DND-41 (cell line): Measurements from ENCODE around the gene GREB1.

Experiments
- ATAC-seq: fragments of 200-7000 bp; cut with Tn5 transposase; 3 replicates; pipeline ENCODE4 v1.9.1; 2021; ENCODE audit warnings: low read depth; ENCODE audit not compliant: insufficient read depth
- DNase-seq: peaks from one replicate; pipeline ENCODE4 v3.0.0-alpha.2; 2020
- H2AFZ ChIP-seq: 2 replicates; pipeline ENCODE4 v1.6.0; 2012; ENCODE audit warnings: low read depth, low read length
- H3K27ac ChIP-seq: 2 replicates; pipeline ENCODE4 v1.5.1; 2012; ENCODE audit warnings: low read length, inconsistent platforms
- H3K27me3 ChIP-seq: fragments of 200-600 bp; sonication (generic); 2 replicates; pipeline ENCODE4 v1.6.0; 2012; ENCODE audit warnings: low read length, mild to moderate bottlenecking, inconsistent platforms; ENCODE audit not compliant: insufficient read depth, poor library complexity
- H3K36me3 ChIP-seq: 2 replicates; pipeline ENCODE4 v1.5.1; 2012; ENCODE audit warnings: low read length, inconsistent platforms; ENCODE audit not compliant: insufficient read depth
- H3K4me1 ChIP-seq: 2 replicates; pipeline ENCODE4 v1.5.1; 2012; ENCODE audit warnings: mild to moderate bottlenecking, low read length; ENCODE audit not compliant: insufficient read depth
- H3K4me2 ChIP-seq: 2 replicates; pipeline ENCODE4 v1.6.0; 2012; ENCODE audit warnings: mild to moderate bottlenecking, moderate library complexity, low read length, inconsistent platforms; ENCODE audit not compliant: insufficient read depth
- H3K4me3 ChIP-seq, 2 experiments: fragments of 200-600 bp in 1 of 2; shearing (Covaris generic) in 1 of 2; 2 replicates each; pipeline ENCODE4 v1.5.1; 2012 to 2016; ENCODE audit warnings: inconsistent platforms in 2 of 2, low read length in 2 of 2, mild to moderate bottlenecking in 2 of 2, low read depth in 1 of 2, moderate library complexity in 1 of 2
- H3K79me2 ChIP-seq: 2 replicates; pipeline ENCODE4 v1.6.0; 2012; ENCODE audit warnings: low read length, inconsistent platforms; ENCODE audit not compliant: insufficient read depth
- H3K9ac ChIP-seq: 2 replicates; pipeline ENCODE4 v1.6.0; 2012; ENCODE audit warnings: low read depth, mild to moderate bottlenecking, inconsistent platforms, low read length, moderate library complexity
- H3K9me3 ChIP-seq: 2 replicates; pipeline ENCODE4 v1.5.1; 2012; ENCODE audit warnings: low read length, moderate library complexity, mild to moderate bottlenecking, inconsistent platforms; ENCODE audit not compliant: insufficient read depth, severe bottlenecking
- H4K20me1 ChIP-seq: 2 replicates; pipeline ENCODE4 v1.6.0; 2012; ENCODE audit warnings: low read length; ENCODE audit not compliant: insufficient read depth
- CTCF ChIP-seq: IDR thresholded peaks from 2 replicates; pipeline ENCODE4 v1.5.1; 2012; ENCODE audit warnings: borderline replicate concordance, low read length, moderate library complexity, mild to moderate bottlenecking; ENCODE audit not compliant: poor library complexity, severe bottlenecking; ENCODE audit errors: extremely low read depth
- EZH2 ChIP-seq: IDR thresholded peaks from 3 replicates; pipeline ENCODE4 v1.6.1; 2012; ENCODE audit warnings: borderline replicate concordance, low read depth, mild to moderate bottlenecking, moderate library complexity, low read length, inconsistent platforms; ENCODE audit not compliant: severe bottlenecking

GREB1 gene

GRCh38 chr2:11552260-11552638, 18.4 kb downstream of the GREB1 start:
- ATAC-seq (no peak), DNase-seq (no peak)
- H3K27ac ChIP-seq, result no peak overlapping the region
- peaks cover 2% of the 10 kb centered on the region for H3K9me3 ChIP-seq
- no peaks in the 10 kb centered on the region for H3K27me3 ChIP-seq
- no peak for TF ChIP-seq CTCF
- no peak for TF ChIP-seq EZH2
- H3K9ac ChIP-seq, result no peak overlapping the region
- no peaks in the 10 kb centered on the region for H4K20me1 ChIP-seq
- no peak overlapping the region for H2AFZ ChIP-seq
- no peaks in the 10 kb centered on the region for H3K79me2 ChIP-seq
- no peaks in the 10 kb centered on the region for H3K4me1 ChIP-seq
- no peaks in the 10 kb centered on the region for H3K36me3 ChIP-seq
- H3K4me2 ChIP-seq, result no peak overlapping the region
- no peak overlapping the region for H3K4me3 ChIP-seq

DNA sequence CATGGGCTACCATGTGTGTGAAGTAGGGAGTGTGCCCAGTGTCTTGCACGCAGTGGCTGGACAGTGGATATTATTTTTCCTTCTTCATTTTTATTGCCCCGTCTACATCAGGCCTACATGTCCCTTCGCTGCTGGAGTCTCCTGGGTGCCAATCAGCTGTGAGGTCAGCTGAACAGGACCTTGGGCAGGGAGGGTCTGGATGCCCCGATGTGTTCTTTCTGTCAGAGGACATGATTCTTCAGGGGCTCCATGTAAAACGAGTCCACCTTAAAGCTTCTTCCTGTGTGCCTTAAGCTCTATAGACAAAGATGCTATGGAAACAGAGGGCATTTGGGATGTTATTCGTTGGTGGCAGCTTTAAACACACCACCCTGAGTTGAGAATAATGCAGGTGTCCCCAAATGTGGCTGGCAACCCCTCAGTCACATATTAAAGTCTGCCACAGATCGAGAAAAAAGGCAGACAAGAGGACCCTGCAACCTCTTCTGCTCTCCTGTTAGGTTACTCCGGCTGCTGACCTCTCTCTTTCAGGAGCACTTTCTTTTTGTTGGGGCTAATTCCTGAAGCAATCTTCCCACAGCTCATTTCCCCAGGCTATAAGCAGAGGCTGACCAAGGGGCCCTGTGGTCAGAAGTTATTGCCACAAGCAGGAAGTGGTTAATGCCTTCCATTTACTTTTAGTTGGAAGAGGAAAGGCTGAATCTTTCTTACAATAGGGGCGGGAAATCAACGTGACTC, 20.0 kb downstream of the GREB1 start:
- TF ChIP-seq EZH2, result no peak
- TF ChIP-seq CTCF, result no peak
- no peak for ATAC-seq
- Histone ChIP-seq H3K27me3 (no peaks in the 10 kb centered on the region), H4K20me1 (no peaks in the 10 kb centered on the region), H3K4me1 (no peaks in the 10 kb centered on the region), H3K27ac (no peak overlapping the region), H2AFZ (no peak overlapping the region), H3K36me3 (no peaks in the 10 kb centered on the region), H3K79me2 (no peaks in the 10 kb centered on the region), H3K9ac (no peak overlapping the region), H3K4me2 (no peak overlapping the region), H3K4me3 (no peak overlapping the region), H3K9me3 (peaks cover 2% of the 10 kb centered on the region)
- DNase-seq, result no peak

GRCh38 chr2:11554399-11554716, 20.5 kb downstream of the GREB1 start:
- Histone ChIP-seq H3K4me3 (no peak overlapping the region), H3K27ac (no peak overlapping the region), H3K4me1 (no peaks in the 10 kb centered on the region), H3K79me2 (no peaks in the 10 kb centered on the region), H4K20me1 (no peaks in the 10 kb centered on the region), H3K27me3 (no peaks in the 10 kb centered on the region), H3K9me3 (no peaks in the 10 kb centered on the region), H3K4me2 (no peak overlapping the region), H3K9ac (no peak overlapping the region), H2AFZ (no peak overlapping the region), H3K36me3 (no peaks in the 10 kb centered on the region)
- TF ChIP-seq CTCF (no peak), EZH2 (no peak)
- no peak for DNase-seq
- ATAC-seq, result no peak
